Measurements from ENCODE around the gene APOF.

Gene APOF

GRCh38 chr12:56398324-56398723, 35.7 kb upstream of the APOF start:
- Histone ChIP-seq H3K27ac (no peak overlapping the region), H3K27me3 (no peaks in the 10 kb centered on the region), H3K4me1 (no peaks in the 10 kb centered on the region), H3K36me3 (no peaks in the 10 kb centered on the region), H3K9me3 (peaks cover 0 to 12% (median 5%) of the 10 kb centered on the region in 3 donors), H3K4me3 (no peak overlapping the region)
- TF ChIP-seq CTCF (IDR thresholded peaks at IDR 0.05), result no peak
- intact Hi-C loops (cut with DNase I; ENCODE audit: low total_unique reads), result no loop called here
- DNase-seq, result no peak

- H3K4me1 ChIP-seq, result no peaks in the 10 kb centered on the region
- intact Hi-C loops (cut with DNase I; ENCODE audit: low total_unique reads), result no loop called here
- no peak for DNase-seq
- no peak overlapping the region for H3K4me3 ChIP-seq
- no peaks in the 10 kb centered on the region for H3K9me3 ChIP-seq
- H3K27ac ChIP-seq, result no peak overlapping the region
- H3K36me3 ChIP-seq, result no peaks in the 10 kb centered on the region
- H3K27me3 ChIP-seq, result no peaks in the 10 kb centered on the region
- no peak for TF ChIP-seq CTCF (IDR thresholded peaks at IDR 0.05)
Observed at GRCh38 chr12:56392331-56392730, 29.7 kb upstream of the APOF start.

- TF ChIP-seq CTCF (IDR thresholded peaks at IDR 0.05), result no peak
- no peak for DNase-seq
- Histone ChIP-seq H3K27me3 (no peaks in the 10 kb centered on the region), H3K9me3 (no peaks in the 10 kb centered on the region), H3K4me3 (no peak overlapping the region), H3K27ac (no peak overlapping the region), H3K36me3 (no peaks in the 10 kb centered on the region), H3K4me1 (no peaks in the 10 kb centered on the region)
- intact Hi-C loops (cut with DNase I; ENCODE audit: low total_unique reads), result no loop called here
Observed at GRCh38 chr12:56391721-56392120, 29.1 kb upstream of the APOF start.

- intact Hi-C loops (cut with DNase I; ENCODE audit: low total_unique reads), result no loop called here
- Histone ChIP-seq H3K36me3 (no peaks in the 10 kb centered on the region), H3K4me1 (no peaks in the 10 kb centered on the region), H3K27me3 (no peaks in the 10 kb centered on the region), H3K4me3 (no peak overlapping the region), H3K9me3 (no peaks in the 10 kb centered on the region), H3K27ac (no peak overlapping the region)
- no peak for DNase-seq
- no peak for TF ChIP-seq CTCF (IDR thresholded peaks at IDR 0.05)
Observed at GRCh38 chr12:56389412-56389811, 26.8 kb upstream of the APOF start.

- Histone ChIP-seq H3K4me3 (no peak overlapping the region), H3K27ac (no peak overlapping the region), H3K27me3 (no peaks in the 10 kb centered on the region), H3K4me1 (no peaks in the 10 kb centered on the region), H3K36me3 (no peaks in the 10 kb centered on the region), H3K9me3 (no peaks in the 10 kb centered on the region)
- no peak for DNase-seq
- no peak for TF ChIP-seq CTCF (IDR thresholded peaks at IDR 0.05)
- intact Hi-C loops (cut with DNase I; ENCODE audit: low total_unique reads), result no loop called here
Observed at GRCh38 chr12:56387152-56387736, 24.6 kb upstream of the APOF start.

GRCh38 chr12:56385873-56386272, 23.2 kb upstream of the APOF start:
- no peaks in the 10 kb centered on the region for H3K36me3 ChIP-seq
- TF ChIP-seq CTCF (IDR thresholded peaks at IDR 0.05), result no peak
- no peak overlapping the region for H3K27ac ChIP-seq
- no peak for DNase-seq
- H3K4me1 ChIP-seq, result no peaks in the 10 kb centered on the region
- H3K27me3 ChIP-seq, result no peaks in the 10 kb centered on the region
- no peaks in the 10 kb centered on the region for H3K9me3 ChIP-seq
- H3K4me3 ChIP-seq, result no peak overlapping the region
- intact Hi-C loops (cut with DNase I; ENCODE audit: low total_unique reads), result no loop called here

Measured in tibial artery (tissue), 4 donors.